ENCODE data around the gene CRYBG1.
"Not testable (repeated sequence)": the region's sequence is repeated elsewhere in the genome, so short reads cannot be mapped to it uniquely, and the experiment has no call there.

CRYBG1 gene

GRCh38 chr6:106508834-106509233 is 148.3 kb downstream of the CRYBG1 start:
- no peaks in the 10 kb centered on the region for H3K9me3 Mint-ChIP-seq
- no peaks in the 10 kb centered on the region for H3K27me3 Mint-ChIP-seq
- DNase-seq (ENCODE audit: low spot score in 2 of 2) (no peak), ATAC-seq (replicated peaks; ENCODE audit: extremely low read depth, poor library complexity, severe bottlenecking) (no peak)
- no peak overlapping the region for H3K27ac Mint-ChIP-seq (ENCODE audit: low read depth)
- peaks cover 28% of the 10 kb centered on the region for H3K4me1 Mint-ChIP-seq
- no peak overlapping the region for H3K4me3 Mint-ChIP-seq
- peaks cover 7% of the 10 kb centered on the region for H3K36me3 Mint-ChIP-seq (ENCODE audit: insufficient read depth)

- Mint-ChIP-seq H3K9me3 (no peaks in the 10 kb centered on the region), H3K36me3 (ENCODE audit: insufficient read depth) (peaks cover 7% of the 10 kb centered on the region), H3K4me1 (peaks cover 36% of the 10 kb centered on the region), H3K27me3 (no peaks in the 10 kb centered on the region), H3K4me3 (peak overlapping the region; percentile 91), H3K27ac (ENCODE audit: low read depth) (no peak overlapping the region)
- DNase-seq (ENCODE audit: low spot score in 2 of 2) (no peak), ATAC-seq (replicated peaks; ENCODE audit: extremely low read depth, poor library complexity, severe bottlenecking) (no peak)
Observed at GRCh38 chr6:106509420-106510089, 149.0 kb downstream of the CRYBG1 start.

GRCh38 chr6:106510090-106510970 is 149.8 kb downstream of the CRYBG1 start:
- Mint-ChIP-seq H3K36me3 (ENCODE audit: insufficient read depth) (peaks cover 7% of the 10 kb centered on the region), H3K4me3 (peak overlapping the region; percentile 91), H3K4me1 (peaks cover 41% of the 10 kb centered on the region), H3K27me3 (no peaks in the 10 kb centered on the region), H3K27ac (ENCODE audit: low read depth) (no peak overlapping the region), H3K9me3 (no peaks in the 10 kb centered on the region)
- peak in 1 of 2 donors; percentile 36 for DNase-seq (ENCODE audit: low spot score in 2 of 2)
- ATAC-seq (replicated peaks; ENCODE audit: extremely low read depth, poor library complexity, severe bottlenecking): peak; percentile 30

GRCh38 chr6:106511288-106512047 is 151.0 kb downstream of the CRYBG1 start:
- DNase-seq (ENCODE audit: low spot score in 2 of 2) (no peak), ATAC-seq (replicated peaks; ENCODE audit: extremely low read depth, poor library complexity, severe bottlenecking) (peak; percentile 37)
- H3K36me3 Mint-ChIP-seq (ENCODE audit: insufficient read depth): peaks cover 7% of the 10 kb centered on the region
- no peaks in the 10 kb centered on the region for H3K27me3 Mint-ChIP-seq
- peaks cover 46% of the 10 kb centered on the region for H3K4me1 Mint-ChIP-seq
- no peaks in the 10 kb centered on the region for H3K9me3 Mint-ChIP-seq
- H3K4me3 Mint-ChIP-seq: peak overlapping the region; percentile 91
- H3K27ac Mint-ChIP-seq (ENCODE audit: low read depth): peak overlapping the region; percentile 88

GRCh38 chr6:106512048-106512967 is 151.8 kb downstream of the CRYBG1 start:
- Mint-ChIP-seq H3K4me3 (peak overlapping the region; percentile 91), H3K9me3 (no peaks in the 10 kb centered on the region), H3K36me3 (ENCODE audit: insufficient read depth) (peaks cover 7% of the 10 kb centered on the region), H3K27ac (ENCODE audit: low read depth) (peak overlapping the region; percentile 88), H3K27me3 (no peaks in the 10 kb centered on the region), H3K4me1 (peaks cover 52% of the 10 kb centered on the region)
- peak; percentile 67 to 74 for DNase-seq (ENCODE audit: low spot score in 2 of 2)
- peak; percentile 75 for ATAC-seq (replicated peaks; ENCODE audit: extremely low read depth, poor library complexity, severe bottlenecking)

GRCh38 chr6:106512968-106513574 is 152.6 kb downstream of the CRYBG1 start:
- Mint-ChIP-seq H3K9me3 (no peaks in the 10 kb centered on the region), H3K36me3 (ENCODE audit: insufficient read depth) (peaks cover 7% of the 10 kb centered on the region), H3K4me3 (peak overlapping the region; percentile 91), H3K4me1 (peaks cover 52% of the 10 kb centered on the region), H3K27me3 (no peaks in the 10 kb centered on the region), H3K27ac (ENCODE audit: low read depth) (peak overlapping the region; percentile 88)
- ATAC-seq (replicated peaks; ENCODE audit: extremely low read depth, poor library complexity, severe bottlenecking): no peak
- no peak for DNase-seq (ENCODE audit: low spot score in 2 of 2)

DNA sequence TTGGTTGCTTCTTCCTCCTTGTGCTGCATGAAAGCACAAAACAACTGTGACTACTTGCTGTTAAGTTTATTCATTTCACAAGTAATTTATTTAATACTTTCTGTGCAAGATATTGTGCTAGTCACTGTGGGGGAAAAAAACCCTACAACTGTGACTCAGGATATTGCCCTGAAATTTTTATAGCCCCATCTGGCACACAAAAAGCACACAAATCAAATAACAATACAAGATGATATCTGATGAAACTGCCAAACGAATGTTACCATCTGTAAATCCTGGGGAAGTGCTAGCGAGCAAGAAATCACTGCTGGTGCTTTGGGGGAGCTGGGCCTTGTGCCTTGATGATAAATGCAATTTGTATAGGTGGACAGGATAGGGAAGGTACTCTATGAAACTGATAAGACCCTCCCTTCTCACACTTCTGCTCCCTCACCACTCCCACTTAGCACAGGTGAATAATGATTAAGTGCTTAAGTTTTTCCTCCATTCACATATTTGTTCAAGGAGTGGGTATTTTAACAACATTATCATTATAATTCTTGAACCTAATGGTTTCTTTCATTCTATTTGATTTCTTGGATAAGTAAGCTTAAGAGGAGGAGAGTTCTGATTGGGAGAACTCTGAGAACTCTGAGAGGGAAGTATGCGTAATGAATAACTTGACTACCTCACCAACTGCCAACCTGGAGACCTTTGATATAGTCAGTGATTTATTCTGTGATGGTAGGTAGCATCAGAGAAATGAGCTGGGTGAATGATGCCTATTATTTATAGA is 153.5 kb downstream of the CRYBG1 start:
- DNase-seq (ENCODE audit: low spot score in 2 of 2) (no peak), ATAC-seq (replicated peaks; ENCODE audit: extremely low read depth, poor library complexity, severe bottlenecking) (no peak)
- H3K4me1 Mint-ChIP-seq: peaks cover 54% of the 10 kb centered on the region
- no peaks in the 10 kb centered on the region for H3K9me3 Mint-ChIP-seq
- peaks cover 7% of the 10 kb centered on the region for H3K36me3 Mint-ChIP-seq (ENCODE audit: insufficient read depth)
- peak overlapping the region; percentile 88 for H3K27ac Mint-ChIP-seq (ENCODE audit: low read depth)
- peak overlapping the region; percentile 91 for H3K4me3 Mint-ChIP-seq
- H3K27me3 Mint-ChIP-seq: no peaks in the 10 kb centered on the region

GRCh38 chr6:106514583-106514885 is 154.0 kb downstream of the CRYBG1 start:
- peaks cover 60% of the 10 kb centered on the region for H3K4me1 Mint-ChIP-seq
- peak overlapping the region; percentile 91 for H3K4me3 Mint-ChIP-seq
- H3K9me3 Mint-ChIP-seq: no peaks in the 10 kb centered on the region
- H3K27ac Mint-ChIP-seq (ENCODE audit: low read depth): peak overlapping the region; percentile 88
- H3K36me3 Mint-ChIP-seq (ENCODE audit: insufficient read depth): peaks cover 12% of the 10 kb centered on the region
- H3K27me3 Mint-ChIP-seq: no peaks in the 10 kb centered on the region
- DNase-seq (ENCODE audit: low spot score in 2 of 2) (no peak), ATAC-seq (replicated peaks; ENCODE audit: extremely low read depth, poor library complexity, severe bottlenecking) (no peak)

DNA sequence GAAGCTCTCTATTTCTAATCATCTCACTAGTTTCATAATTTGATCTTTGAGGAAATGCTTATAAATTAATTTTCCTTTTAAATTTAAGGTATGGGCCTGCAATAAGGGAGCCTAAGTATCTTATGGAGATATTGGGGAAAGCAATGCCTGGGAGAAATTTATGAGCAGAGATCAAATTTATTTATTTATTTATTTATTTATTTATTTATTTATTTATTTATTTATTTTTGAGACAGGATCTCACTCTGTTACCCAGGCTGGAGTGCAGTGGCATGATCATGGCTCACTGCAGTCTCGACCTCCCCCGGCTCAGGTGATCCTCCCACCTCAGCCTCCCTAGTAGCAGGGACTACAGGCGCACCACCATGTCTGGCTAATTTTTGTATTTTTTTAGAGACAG is 155.1 kb downstream of the CRYBG1 start:
- not testable (repeated sequence) for ATAC-seq (replicated peaks; ENCODE audit: extremely low read depth, poor library complexity, severe bottlenecking); DNase-seq (ENCODE audit: low spot score in 2 of 2); H3K27me3 Mint-ChIP-seq; H3K9me3 Mint-ChIP-seq
- Mint-ChIP-seq H3K4me1 (peaks cover 61% of the 10 kb centered on the region), H3K4me3 (peak overlapping the region; percentile 70), H3K27ac (ENCODE audit: low read depth) (peak overlapping the region; percentile 88), H3K36me3 (ENCODE audit: insufficient read depth) (peaks cover 21% of the 10 kb centered on the region)

- DNase-seq (ENCODE audit: low spot score in 2 of 2) (no peak), ATAC-seq (replicated peaks; ENCODE audit: extremely low read depth, poor library complexity, severe bottlenecking) (no peak)
- H3K4me1 Mint-ChIP-seq: peaks cover 59% of the 10 kb centered on the region
- H3K36me3 Mint-ChIP-seq (ENCODE audit: insufficient read depth): peaks cover 26% of the 10 kb centered on the region
- peak overlapping the region; percentile 88 for H3K27ac Mint-ChIP-seq (ENCODE audit: low read depth)
- H3K9me3 Mint-ChIP-seq: no peaks in the 10 kb centered on the region
- no peaks in the 10 kb centered on the region for H3K27me3 Mint-ChIP-seq
- H3K4me3 Mint-ChIP-seq: peak overlapping the region; percentile 54
Observed at GRCh38 chr6:106516616-106517015, 156.1 kb downstream of the CRYBG1 start.

- Mint-ChIP-seq H3K4me1 (peaks cover 59% of the 10 kb centered on the region), H3K9me3 (no peaks in the 10 kb centered on the region), H3K4me3 (no peak overlapping the region), H3K27ac (ENCODE audit: low read depth) (no peak overlapping the region), H3K27me3 (no peaks in the 10 kb centered on the region), H3K36me3 (ENCODE audit: insufficient read depth) (peaks cover 32% of the 10 kb centered on the region)
- no peak for ATAC-seq (replicated peaks; ENCODE audit: extremely low read depth, poor library complexity, severe bottlenecking)
- DNase-seq (ENCODE audit: low spot score in 2 of 2): no peak
Observed at GRCh38 chr6:106517706-106518105, 157.2 kb downstream of the CRYBG1 start.

All from central memory CD8-positive, alpha-beta T cell (primary cell).